H4 (cell line): ENCODE measurements around the gene SUPT7L. TPM values are rescaled to one million over a fixed set of nuclear protein-coding genes. Genes with fewer than 3 reads are reported as not detected.
A peak's percentile ranks its signal among the peaks of the same experiment; 100 is the strongest.
"Not testable (repeated sequence)": the region's sequence is repeated elsewhere in the genome, so short reads cannot be mapped to it uniquely, and the experiment has no call there.

ENCODE experiments used
- DNase-seq: peaks from one replicate; pipeline ENCODE4 v3.0.0-alpha.2; 2015; ENCODE audit warnings: low spot score
- total RNA-seq: library from RNA; depleted of rRNA; stranded (reverse); fragments of >200 nt; shearing (Covaris generic); gene quantifications from 2 replicates; pipeline ENCODE4 v1.2.3, GENCODE V29; 2014; rRNA removed

The SUPT7L gene
- total RNA-seq, 1 experiment from 2014 or later = 11.8 TPM

DNA sequence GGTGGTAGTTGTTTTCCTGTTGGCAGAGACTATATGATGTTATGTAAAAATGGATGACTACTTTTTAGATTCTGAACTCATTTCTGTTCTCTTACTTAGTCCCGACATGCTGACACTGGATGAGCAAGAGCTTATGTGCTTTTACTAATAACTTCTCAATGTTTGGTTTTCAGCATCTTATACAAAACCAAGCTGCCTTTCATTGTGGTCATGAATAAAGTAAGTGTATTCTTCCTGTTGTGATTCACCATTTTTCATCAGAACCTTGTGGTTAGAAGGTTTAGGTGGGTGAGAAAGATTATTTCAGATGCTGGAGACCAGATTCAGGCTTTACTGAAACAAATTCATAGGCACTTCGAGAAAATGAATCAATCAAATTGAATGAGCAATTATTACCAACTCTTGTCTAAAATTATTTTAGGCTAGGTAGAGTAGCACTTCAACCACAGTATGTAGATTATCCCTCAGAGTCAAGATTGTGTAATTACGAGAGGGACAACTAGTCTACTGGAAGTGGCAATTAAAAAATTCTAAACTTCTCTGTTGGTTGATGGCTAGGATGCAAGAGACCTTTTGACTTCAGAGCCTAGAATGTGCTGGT, 25.3 kb downstream of the SUPT7L start:
- no peak for DNase-seq

DNA sequence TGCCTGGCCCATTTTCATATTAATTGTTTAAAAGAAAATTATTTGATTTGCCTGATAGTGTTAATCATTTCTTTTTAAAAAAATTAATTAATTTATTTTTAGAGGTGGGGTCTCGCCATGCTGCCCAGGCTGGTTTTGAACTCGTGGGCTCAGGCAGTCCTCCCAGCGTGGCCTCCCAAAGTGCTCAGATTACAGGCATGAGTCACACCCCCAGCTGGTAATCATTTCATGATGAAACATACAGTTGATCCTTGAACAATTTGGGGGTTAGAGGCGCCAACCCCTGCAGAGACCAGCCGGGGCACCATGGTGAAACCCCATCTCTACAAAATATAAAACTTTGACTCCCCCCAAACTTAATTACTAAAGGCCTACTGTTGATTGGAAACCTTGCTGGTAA, 26.6 kb downstream of the SUPT7L start:
- DNase-seq = no peak

DNA sequence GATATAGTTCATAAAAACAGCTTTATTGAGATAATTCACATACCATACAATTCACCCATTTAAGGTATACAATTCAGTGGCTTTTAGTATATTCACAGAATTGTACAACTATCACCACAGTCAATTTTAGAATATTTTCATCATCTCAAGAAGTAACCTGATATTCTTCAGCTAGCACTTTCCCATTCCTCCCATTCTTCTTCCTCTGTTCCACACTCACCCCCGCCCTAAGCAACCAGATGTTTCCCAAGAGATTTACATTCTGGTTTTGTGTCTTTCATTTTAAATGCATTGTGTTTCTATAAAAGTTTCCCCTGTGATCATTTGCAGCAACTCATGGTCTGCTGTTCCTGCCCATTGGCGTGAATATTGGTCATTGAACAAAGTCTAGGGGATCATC, 29.1 kb downstream of the SUPT7L start:
- no peak for DNase-seq

DNA sequence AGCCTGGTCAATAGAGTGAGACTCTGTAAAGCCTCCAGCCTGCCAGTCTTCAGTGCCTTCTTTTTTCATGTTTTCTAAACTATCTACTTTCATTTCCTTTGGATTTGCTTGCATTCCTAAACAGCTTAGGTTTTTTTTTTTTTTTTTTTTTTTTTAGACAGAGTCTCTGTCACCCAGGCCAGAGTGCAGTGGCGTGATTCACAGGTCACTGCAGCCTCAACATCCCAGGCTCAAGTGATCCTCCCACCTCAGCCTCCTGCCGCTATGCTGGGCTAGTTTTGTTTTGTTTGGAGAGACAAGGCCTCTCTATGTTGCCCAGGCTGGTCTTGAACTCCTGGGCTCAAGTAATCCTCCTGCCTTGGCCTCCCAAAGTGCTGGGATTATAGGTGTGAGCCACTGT, 33.2 kb downstream of the SUPT7L start:
- not testable (repeated sequence) for DNase-seq

DNA sequence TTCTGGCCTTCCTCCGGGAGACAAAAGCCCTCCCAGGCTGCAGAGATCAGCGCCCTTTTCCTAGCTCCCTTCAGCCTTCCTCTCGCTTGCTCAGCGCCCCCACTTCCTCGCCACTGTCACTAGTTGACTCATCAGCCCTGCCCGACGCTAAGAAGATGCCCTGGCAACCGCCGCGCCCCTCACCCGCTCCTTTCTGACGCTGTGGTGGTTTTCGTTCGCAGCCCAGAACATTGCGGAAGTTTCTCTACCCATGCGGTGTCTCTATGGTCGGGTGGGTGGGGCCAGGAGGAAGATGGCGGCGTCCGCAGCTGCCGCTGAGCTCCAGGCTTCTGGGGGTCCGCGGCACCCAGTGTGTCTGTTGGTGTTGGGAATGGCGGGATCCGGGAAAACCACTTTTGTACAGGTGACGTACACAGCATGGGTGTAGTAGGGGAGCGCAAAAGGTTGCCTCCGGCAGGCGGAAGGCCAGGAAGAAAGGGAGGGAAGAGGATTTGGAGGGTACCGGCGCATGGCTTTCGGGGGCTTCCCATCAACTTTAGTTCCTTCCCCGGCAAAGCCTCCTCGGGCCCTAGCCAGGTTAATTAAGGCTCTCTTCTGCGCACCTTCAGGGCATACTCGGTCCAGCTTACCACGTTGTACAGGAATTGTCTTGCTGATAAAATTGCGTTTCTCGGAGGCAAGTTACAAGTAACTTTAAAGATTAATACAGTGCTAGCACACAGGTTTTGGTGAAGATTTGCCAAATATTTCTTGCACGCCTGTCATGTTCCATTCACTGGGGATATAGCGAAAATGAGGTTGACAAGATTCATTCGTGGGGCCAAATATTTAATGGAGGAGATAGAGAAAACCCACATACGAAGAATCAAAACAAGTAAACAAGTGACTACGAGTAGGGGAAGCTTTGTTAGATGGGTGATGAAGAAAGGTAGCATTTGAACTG, 34.4 kb downstream of the SUPT7L start, which contains the start of the genes CCDC121 and GPN1:
Gene CCDC121 (minus strand): TSS at position 246 of the 943 bp plus-strand sequence. CDS start 1,213 bp downstream, outside the sequence.
Gene GPN1 (plus strand): TSS at position 284 of the 943 bp plus-strand sequence. CDS start 9 bp downstream, at position 293.
- peak; percentile 87 for DNase-seq

DNA sequence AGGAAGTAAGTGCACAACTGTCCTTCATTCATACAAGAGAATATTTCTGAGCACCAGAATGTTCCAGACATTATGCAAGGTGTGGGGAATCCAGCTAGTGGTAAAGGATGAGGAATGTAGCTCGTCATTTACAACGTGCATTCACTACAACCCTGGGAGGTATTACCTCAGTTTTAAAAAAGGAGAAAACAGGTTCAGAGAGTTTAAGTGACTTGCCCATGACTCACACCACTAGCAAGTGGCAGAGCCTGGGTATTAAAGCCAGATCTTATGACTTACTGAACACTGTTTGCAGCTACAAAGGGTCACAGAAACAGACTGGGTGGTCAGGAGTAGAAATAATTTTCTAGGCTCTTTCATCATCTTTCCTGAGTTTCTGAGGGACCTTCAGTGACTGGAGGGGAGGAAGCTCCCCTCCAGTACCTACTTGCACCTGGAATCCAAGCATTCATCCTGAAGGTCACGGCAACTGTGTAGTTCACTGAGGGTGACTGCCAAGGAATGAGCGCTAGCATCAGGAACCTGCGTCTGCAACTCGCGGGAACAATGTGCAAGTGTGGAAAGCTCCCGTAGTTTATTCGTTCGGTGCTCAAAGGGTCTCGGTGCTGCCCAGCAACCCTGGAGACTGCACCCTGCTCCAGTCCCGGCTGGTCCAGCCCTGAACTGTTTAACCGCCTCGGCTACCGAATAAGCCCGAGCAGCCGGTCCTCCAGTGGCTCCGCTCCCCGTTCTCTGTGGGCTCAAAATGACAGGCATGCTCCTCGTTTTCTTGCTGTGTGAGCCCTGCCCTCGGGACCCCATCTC, 35.2 kb downstream of the SUPT7L start:
- peak; percentile 48 for DNase-seq

DNA sequence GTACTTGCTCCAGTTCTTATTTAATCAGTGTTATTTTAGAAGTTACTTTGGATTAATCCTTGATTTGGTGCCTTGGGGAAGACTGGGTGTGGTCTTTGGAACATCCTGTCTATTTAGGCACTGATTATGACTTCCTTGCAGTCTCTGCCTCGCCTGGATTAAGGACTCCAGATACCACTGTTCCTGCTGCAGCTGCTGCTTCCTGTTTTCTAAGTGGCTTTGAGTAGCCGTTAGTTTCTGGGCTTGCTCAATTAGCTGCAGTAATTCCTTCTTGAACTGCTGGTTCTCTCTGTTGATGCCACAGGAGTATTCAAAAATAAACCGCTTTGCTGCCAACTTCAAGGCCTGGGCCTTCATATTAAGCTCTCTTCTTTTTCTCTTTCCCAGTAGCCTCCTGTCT, 36.5 kb downstream of the SUPT7L start:
- not testable (repeated sequence) for DNase-seq

DNA sequence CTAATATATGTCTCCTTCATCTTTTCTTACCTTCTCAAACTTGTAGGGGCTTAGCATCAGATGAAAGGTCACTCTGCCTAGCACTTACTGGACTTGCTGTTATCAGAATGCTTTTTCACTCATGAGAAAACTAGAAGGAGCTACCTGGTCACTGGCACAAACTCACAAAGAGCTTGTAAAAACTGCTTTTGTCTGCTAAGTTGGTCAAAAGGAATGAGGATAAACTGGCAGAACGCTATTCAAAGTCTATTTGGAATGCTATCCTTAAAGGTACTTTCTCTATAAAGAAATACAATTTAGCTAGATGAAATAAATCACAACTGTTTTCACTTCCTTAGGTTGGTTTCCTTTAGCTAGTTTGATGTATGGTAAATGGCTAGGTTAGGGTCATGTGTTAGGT, 37.1 kb downstream of the SUPT7L start:
- not testable (repeated sequence) for DNase-seq

DNA sequence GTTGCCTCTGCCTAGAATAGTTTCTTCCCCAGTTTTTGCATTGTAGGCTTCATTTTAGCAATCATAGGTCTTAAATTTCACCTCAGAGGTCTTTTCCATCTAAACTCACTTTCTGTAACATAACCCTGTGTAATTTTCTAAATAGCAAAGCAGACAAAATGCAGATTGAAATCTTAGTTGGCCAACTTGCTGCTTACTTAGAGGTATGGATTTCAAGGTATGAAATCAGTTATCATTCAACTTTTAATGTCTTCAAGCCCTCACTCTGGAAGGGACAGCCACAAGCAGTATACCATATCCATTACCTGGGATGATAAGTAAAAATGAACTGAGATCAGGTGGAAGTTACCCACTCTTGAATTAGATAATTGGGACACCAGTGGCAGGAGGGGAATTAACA, 38.5 kb downstream of the SUPT7L start:
- no peak for DNase-seq

DNA sequence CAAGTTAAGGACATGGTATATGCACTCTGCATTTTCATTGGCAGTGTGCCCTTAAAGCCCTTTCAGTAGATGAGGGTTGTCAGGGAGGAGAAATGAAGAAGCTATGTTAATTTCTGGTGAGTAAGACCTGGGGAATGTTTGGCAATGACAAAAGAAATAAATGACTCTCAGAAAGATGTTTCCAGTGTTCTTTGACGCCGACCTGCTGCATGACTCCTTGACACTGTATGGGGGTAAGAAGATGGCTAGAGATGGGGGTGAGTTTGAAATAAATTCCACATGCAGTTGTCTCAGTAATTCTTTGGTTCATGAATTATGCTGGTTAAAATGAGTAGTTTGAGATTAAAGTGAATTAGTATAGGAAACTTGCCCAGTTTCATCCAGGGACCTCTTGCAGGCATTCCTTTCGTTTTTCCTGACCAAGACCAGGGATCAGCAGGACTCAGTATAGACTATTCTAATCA, 40.5 kb downstream of the SUPT7L start:
- no peak for DNase-seq

DNA sequence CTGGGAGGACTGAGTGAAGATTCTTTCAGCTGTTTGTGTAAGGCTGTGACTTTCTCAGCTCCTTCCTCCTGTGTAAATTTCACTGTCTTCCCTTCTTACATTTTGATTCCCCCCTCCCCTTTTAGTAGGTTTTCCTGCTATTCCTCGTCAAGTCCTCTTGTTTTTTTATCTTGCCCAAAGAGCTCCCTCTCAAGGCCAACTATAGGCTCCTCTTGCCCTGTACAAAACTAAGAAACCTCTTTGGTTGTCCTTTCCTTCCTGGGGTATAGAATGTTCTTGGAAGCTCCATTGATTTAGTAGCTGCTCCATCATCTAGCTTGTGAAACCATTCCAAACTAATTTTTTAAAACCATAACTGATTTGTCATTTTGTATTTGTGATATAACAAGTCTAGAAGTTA, 41.9 kb downstream of the SUPT7L start:
- no peak for DNase-seq

DNA sequence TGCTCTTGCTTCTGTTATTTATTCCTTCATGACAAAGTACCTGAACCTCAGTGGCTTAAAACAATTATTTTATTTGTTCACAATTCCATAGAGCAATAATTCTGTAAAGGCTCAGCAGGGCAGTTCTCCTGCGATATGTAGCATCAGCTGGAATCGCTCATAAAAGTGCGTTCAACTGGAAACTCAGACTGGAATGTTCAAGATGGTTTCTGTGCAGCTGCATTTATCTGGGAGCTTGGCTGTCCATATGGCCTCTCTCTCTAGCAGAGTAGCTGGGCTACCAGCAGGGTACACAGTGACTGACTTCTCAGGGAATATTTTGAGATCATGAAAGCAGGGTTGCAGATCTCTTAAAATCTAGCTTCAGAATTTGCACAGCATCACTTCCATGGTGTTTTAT, 48.1 kb downstream of the SUPT7L start:
- no peak for DNase-seq

DNA sequence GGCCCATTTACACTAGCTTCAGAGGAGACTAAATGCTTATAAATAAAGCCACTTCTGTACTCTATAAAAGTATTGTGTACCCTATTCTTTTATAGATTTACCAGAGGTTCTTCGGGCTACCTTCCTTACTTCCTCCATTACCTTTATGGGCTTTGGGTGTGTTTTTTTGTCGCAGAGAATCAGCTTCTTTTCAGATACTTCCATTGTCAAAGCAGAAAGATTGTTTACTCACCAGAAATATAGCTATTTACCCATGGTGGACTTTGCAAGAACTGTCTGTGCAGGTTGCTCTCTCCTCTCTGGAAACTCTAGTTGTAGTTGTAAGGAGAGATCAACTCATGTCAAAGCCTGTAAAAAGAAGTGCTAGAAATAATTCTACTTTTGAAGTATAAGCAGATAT, 49.4 kb downstream of the SUPT7L start:
- no peak for DNase-seq

DNA sequence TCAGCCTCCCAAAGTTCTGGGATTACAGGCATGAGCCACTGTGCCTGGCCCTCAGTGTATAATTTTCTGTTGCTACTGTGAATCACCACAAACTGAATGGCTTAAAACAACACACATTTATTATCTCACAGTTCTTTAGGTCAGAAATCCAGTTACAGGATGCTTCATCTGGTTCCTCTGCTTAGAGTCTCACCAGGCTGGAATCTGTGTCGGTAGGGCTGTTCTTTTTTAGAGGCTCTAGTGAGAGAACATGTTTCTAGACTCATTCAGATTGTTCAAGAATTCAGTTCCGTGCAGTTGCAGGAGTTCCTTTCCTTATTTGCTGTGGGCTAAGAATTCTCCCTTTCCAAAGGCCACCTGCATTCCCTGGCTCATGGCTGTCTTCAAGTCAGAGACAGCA, 56.8 kb downstream of the SUPT7L start:
- DNase-seq = no peak

Other genes with a start within 250 kb of the SUPT7L start
- 99.9 and 102 TPM in 2 replicates for gene NRBP1, start 235.0 kb downstream of the SUPT7L start, total RNA-seq
- not detected in 2 replicates for gene KRTCAP3, start 221.2 kb downstream of the SUPT7L start, total RNA-seq
- 4.5 and 6.3 TPM in 2 replicates for gene IFT172, start 173.9 kb downstream of the SUPT7L start, total RNA-seq
- gene FNDC4, start 168.4 kb downstream of the SUPT7L start, total RNA-seq = 0.16 and 0.29 TPM in 2 replicates
- gene GCKR, start 166.8 kb downstream of the SUPT7L start, total RNA-seq = not detected in 2 replicates
- gene ZNF512, start 80.6 kb downstream of the SUPT7L start, total RNA-seq = 16.9 and 18.0 TPM in 2 replicates
- gene CCDC121, start 34.6 kb downstream of the SUPT7L start, total RNA-seq = 1.5 and 1.9 TPM in 2 replicates
- gene GPN1, start 34.6 kb downstream of the SUPT7L start, total RNA-seq = 22.3 and 29.9 TPM in 2 replicates
- 16.6 and 17.4 TPM in 2 replicates for gene SLC4A1AP, start 275 bp upstream of the SUPT7L start, total RNA-seq
- gene MRPL33, start 108.1 kb upstream of the SUPT7L start, total RNA-seq = 99.6 and 124 TPM in 2 replicates
- gene RBKS, start 226.8 kb upstream of the SUPT7L start, total RNA-seq = 0.23 and 3.6 TPM in 2 replicates
- gene BABAM2, start 227.1 kb upstream of the SUPT7L start, total RNA-seq = 11.7 and 20.7 TPM in 2 replicates